GM19455 (cell line): Measurements from ENCODE around the gene SLC50A1.
"Not testable (repeated sequence)": the region's sequence is repeated elsewhere in the genome, so short reads cannot be mapped to it uniquely, and the experiment has no call there.

ENCODE experiments used
- ATAC-seq: cut with Tn5 transposase; IDR thresholded peaks from one replicate; pipeline ENCODE4 v1.9.1; 2021; ENCODE audit not compliant: unreplicated experiment

Gene SLC50A1

GRCh38 chr1:155134322-155134721 is 1.3 kb upstream of the SLC50A1 start:
- no peak for ATAC-seq

- ATAC-seq = peak; percentile 21
Observed at GRCh38 chr1:155134880-155135414, 705 bp upstream of the SLC50A1 start.

- no peak for ATAC-seq
Observed at GRCh38 chr1:155136748-155137147, 1.1 kb downstream of the SLC50A1 start.

- no peak for ATAC-seq
Observed at GRCh38 chr1:155137154-155137949, 1.7 kb downstream of the SLC50A1 start.

- ATAC-seq = peak; percentile 62
Observed at GRCh38 chr1:155139895-155140629, 4.4 kb downstream of the SLC50A1 start, which contains the start of gene DPM3. Gene DPM3 (minus strand): TSS chr1:155140531. CDS start chr1:155140240, 291 bp downstream.

GRCh38 chr1:155140630-155140953 is 4.9 kb downstream of the SLC50A1 start:
- no peak for ATAC-seq

- ATAC-seq = no peak
Observed at GRCh38 chr1:155141749-155142148, 6.1 kb downstream of the SLC50A1 start.

- no peak for ATAC-seq
Observed at GRCh38 chr1:155145491-155145890, 9.8 kb downstream of the SLC50A1 start.

GRCh38 chr1:155155996-155156643 is 20.5 kb downstream of the SLC50A1 start:
- ATAC-seq = not testable (repeated sequence)

GRCh38 chr1:155158991-155159390 is 23.3 kb downstream of the SLC50A1 start:
- no peak for ATAC-seq

- no peak for ATAC-seq
Observed at GRCh38 chr1:155160128-155160527, 24.5 kb downstream of the SLC50A1 start.

GRCh38 chr1:155162631-155163030 is 27.0 kb downstream of the SLC50A1 start:
- ATAC-seq = not testable (repeated sequence)

- ATAC-seq = not testable (repeated sequence)
Observed at GRCh38 chr1:155163785-155164184, 28.1 kb downstream of the SLC50A1 start.

- ATAC-seq = not testable (repeated sequence)
Observed at GRCh38 chr1:155164625-155165024, 29.0 kb downstream of the SLC50A1 start.

GRCh38 chr1:155166051-155166470 is 30.4 kb downstream of the SLC50A1 start:
- no peak for ATAC-seq

- ATAC-seq = no peak
Observed at GRCh38 chr1:155166471-155167165, 31.0 kb downstream of the SLC50A1 start.

- ATAC-seq = no peak
Observed at GRCh38 chr1:155167166-155168104, 31.8 kb downstream of the SLC50A1 start.

- ATAC-seq = not testable (repeated sequence)
Observed at GRCh38 chr1:155168105-155168445, 32.4 kb downstream of the SLC50A1 start.

- no peak for ATAC-seq
Observed at GRCh38 chr1:155168456-155169210, 33.0 kb downstream of the SLC50A1 start.
